ENCODE results near the gene MMADHC.

GRCh38 chr2:149536649-149537048 is 50.9 kb downstream of the MMADHC start:
- TF ChIP-seq GATA3 (IDR thresholded peaks at IDR 0.05; ENCODE audit: low read depth, low read length) (no peak), GATA2 (IDR thresholded peaks at IDR 0.05; ENCODE audit: low read depth, low read length) (no peak)
